SIG-M5 treated with dmso at 0.1 percent for 504 hours (cell line): ENCODE measurements around the gene F7.
"Not testable (repeated sequence)": the region's sequence is repeated elsewhere in the genome, so short reads cannot be mapped to it uniquely, and the experiment has no call there.

Experiments
- DNase-seq: peaks from one replicate; lab custom pipeline; 2025; ENCODE audit not compliant: unreplicated experiment; lab: John Stamatoyannopoulos, UW

Gene F7

DNA sequence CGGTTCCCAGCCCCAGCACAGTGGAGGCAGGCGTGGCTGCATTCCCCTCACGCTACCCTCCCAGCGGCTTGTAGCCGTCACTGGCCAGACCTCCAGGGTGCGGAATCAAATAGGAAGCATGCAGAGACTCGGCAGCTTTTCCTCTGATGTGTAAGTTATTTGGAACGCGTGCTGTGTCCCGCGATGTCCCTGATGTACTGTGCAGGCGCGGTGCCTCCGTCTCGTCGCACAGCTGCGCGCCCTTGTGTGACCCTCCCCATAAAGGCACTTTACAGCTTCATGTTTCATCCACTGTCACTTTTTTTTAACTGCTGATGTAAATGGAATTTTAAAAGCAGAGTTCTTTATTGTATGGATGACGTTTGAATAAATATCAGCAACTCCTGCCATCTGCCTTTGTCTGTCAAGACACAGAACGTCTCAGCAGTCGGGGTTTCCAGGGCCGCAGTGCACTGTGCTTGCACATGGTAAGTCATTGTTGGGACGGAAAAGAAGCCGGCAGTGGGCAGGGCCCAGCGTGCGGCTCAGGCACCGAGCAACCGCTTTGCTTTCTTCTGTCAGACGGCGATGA, 7.3 kb upstream of the F7 start:
- DNase-seq, result no peak

DNA sequence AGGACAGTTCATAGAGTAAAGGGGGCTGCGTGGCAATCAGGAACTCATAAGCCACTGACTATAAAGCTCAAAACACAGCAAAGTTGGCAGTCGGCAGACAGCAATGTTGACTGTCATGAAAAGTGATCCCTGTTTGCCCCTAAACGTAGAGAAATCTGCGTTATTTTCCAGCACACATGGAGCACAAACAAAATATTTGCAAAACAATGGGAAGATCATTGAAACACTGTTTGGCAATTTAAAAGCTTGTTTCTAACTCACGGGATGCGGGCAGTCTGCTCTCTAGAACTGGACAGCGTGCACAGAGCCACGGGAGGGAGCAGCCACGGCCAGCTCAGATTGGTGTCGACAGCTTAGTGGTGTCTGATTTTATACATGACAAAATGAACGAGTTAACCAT, 6.4 kb upstream of the F7 start:
- DNase-seq, result no peak

DNA sequence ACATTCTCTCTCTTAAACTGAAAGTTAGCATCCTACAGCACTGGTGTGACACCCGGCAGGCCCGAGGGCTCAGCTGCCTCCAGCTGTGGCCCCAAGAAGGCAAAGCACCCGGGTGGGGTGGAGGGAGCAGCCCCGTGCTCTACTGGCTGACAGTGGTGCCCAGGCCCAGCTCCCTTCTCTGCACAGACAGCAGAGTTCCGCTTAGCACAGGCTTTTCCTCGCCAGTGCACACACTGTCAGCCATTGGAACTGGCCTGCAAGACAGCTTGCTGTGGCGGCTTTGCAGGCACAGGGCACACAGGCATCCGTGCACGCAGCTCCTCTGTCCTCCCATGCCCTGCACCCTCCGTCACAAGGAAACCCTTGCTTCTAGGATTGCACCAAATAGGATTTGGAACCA, 3.3 kb upstream of the F7 start:
- not testable (repeated sequence) for DNase-seq

DNA sequence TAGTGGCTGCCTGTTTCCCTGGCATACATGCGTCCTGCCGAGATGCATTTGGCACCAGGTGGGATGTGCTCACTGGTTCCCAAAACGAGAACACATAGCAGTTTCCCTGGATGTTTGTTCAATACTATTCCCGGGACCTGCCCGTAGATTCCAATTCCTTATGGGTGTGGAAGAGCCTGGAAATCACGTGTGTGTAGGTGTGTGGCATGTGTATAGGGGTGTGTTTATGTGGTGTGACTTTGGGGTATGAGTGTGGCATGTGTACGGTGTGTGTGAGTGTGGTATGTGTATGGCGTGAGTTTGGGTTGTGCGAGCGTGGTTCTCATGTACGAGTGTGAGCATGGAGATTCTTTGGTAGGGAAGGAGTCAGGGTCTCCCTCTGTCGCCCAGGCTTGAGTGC, 2.9 kb upstream of the F7 start:
- DNase-seq, result no peak

DNA sequence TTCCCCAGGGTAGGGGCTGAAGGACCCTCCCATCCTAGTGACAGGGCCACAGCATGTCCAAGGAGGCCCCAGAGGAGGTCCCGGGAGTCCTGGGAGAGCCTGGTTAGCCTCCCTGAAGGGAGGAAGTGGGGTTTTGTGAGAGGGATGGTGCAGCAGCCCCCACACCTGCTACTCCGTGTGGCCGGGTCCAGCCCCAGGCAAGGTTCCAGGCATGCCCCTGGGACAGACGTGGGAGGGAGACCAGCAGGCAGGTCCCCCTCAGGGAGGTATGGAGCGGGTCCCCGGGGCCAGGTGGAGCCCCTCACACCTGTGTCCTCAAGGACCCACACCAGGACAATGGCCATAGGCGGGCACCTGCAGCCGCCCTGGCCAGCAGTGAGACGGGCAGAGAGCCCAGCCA, 1.9 kb upstream of the F7 start:
- no peak for DNase-seq

DNA sequence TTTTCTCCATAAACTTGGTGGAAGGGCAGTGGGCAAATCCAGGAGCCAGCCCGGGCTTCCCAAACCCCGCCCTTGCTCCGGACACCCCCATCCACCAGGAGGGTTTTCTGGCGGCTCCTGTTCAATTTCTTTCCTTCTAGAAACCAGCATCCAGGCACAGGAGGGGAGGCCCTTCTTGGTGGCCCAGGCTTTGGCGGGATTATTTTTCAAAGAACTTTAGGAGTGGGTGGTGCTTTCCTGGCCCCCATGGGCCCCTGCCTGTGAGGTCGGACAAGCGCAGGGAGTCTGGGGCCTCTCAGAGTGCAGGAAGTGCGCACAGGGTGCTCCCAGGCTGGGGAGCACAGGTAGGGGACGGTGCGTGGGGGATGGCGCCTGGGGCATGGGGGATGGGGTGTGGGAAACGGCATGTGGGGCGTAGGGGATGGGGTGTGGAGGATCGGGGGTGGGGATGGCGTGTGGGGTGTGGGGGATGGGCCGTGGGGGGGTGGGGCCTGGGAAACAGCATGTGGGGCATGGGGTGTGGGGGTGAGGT, 396 bp downstream of the F7 start:
- DNase-seq, result no peak

DNA sequence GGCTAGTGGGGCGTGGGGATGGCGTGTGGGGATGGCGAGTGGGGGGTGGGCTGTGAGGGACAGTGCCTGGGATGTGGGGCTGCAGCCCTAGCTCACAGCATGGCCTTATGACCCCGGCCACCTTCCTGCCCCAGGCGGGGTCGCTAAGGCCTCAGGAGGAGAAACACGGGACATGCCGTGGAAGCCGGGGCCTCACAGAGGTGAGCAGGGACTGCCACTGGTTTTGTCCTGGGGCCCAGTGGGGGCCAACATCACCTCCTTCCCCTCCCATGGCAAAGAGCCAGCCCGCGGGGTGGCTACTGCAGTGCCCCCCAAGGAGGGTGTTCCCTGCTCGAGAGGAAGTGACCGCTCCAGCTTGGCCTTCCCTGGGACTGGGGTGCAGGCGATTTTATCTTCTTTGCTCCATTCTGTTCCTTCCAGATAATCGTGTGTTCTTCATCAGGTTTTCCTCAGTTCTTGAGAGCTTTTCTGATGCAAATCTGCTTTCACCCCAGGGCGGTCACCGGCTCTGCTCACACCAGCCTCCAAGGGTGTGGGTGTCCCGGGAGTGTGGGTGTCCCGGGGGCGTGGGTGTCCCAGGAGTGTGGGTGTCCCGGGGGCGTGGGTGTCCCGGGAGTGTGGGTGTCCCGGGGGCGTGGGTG, 1.2 kb downstream of the F7 start:
- no peak for DNase-seq

DNA sequence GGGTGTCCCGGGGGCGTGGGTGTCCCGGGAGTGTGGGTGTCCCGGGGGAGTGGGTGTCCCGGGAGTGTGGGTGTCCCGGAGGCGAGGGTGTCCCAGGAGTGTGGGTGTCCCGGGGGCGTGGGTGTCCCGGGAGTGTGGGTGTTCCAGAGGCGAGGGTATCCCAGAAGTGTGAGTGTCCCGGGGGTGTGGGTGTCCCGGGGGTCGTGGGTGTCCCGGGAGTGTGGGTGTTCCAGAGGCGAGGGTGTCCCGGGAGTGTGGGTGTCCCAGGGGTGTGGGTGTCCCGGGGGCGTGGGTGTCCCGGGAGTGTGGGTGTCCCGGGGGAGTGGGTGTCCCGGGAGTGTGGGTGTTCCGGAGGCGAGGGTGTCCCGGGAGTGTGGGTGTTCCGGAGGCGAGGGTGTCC, 2.9 kb downstream of the F7 start:
- not testable (repeated sequence) for DNase-seq

DNA sequence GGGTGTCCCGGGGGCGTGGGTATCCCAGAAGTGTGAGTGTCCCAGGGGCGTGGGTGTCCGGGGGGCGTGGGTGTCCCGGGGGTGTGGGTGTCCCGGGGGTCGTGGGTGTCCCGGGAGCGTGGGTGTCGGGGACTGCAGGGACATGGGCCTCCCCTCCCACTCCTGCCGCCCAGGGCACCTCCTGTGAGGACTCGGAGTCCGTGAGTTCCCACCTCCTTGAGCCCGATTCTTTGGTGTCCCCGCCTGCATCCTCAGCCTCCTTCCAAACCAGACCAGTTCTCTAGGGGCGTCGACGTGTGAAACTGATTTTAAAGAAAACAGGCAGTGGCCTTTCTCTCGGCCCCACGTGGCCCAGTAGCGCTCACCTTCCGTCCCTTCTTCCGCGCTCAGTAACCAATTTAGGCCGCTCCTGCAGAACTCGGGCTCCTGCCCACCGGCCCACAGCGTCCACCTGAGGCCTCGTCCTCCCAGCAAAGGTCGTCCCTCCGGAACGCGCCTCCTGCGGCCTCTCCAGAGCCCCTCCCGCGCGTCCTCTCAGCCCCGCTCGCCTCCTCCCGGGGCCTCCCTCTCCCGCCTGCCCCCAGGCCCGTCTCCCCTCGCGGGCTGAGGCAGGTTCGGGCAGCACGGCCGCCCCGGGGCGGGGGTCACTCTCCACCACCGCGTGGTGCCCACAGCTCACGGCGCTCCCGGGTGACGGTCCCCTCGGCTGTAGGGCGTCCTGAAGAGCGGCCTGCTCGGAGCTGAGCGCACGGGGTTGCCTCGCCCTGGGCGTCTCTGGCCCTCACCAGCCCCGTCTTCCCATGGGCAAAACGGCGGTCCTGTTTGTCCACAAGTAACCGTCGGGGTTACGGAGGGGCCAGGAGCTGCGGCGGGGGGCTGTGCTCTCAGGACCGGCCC, 3.8 kb downstream of the F7 start:
- DNase-seq, result no peak

DNA sequence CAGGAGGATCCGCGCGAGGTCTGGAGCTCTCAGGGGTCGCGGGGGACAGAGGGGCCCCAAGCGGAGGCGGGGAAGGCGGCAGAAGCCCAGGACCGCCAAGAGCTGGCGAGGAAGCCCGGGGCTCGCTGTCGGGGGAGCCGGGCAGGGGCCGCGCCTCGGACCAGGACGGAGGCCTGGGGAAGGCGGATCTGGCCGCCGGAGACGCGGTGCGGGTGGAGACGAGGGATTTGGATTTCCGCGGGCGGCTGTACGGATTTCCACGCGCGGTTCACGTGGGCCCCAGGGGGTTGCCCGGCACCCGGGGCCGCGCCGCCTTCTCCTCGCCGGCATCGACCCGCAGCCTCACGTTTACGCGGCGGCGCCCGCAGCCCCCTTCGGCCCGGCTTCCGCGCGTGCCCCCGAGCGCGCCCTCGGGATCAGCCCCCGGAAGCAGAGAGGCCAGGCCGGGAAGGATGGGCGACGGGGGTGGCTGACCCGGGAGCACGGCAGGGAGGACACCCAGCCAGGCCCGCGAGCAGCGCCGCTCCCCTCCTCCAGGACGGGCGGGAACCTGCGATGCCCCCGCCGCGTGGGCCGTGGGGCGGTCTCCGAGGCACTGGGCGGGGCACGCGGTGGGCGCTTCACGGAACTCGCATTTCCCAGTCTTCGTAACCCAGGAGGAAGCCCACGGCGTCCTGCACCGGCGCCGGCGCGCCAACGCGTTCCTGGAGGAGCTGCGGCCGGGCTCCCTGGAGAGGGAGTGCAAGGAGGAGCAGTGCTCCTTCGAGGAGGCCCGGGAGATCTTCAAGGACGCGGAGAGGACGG, 4.7 kb downstream of the F7 start:
- no peak for DNase-seq

DNA sequence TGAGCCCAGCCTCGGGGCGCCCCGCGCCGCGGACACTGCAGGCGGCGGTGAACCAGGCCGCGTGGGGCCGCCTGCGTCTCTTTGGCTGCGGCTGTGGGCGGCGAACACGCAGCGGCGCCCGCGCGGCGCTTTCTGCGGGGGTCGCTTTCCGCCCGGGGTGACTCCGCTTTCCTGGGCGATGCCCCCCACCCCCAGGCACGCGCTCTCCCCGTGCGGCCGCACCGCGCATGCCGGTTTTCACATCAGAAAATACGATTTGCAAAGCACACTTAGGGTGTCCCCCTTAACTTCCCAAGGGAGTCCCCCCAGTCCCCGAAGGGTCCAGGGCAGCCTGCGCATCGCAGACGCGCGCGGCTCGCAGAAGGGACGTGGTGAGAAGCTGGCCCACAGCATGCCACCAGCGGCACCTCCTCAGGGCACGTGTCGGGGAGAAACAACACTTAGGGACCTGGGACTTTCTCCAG, 5.3 kb downstream of the F7 start:
- no peak for DNase-seq

DNA sequence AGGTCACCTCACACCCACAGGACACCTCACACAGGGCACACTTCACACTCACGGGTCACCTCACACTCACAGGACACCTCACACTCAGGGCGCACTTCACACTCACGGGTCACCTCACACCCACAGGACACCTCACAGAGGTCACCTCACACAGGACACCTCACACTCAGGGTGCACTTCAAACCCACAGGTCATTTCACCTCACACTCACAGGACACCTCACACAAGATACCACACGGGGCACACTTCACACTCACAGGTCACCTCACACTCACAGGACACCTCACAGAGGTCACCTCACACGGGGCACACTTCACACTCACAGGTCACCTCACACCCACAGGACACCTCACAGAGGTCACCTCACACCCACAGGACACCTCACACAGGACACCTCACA, 6.2 kb downstream of the F7 start:
- not testable (repeated sequence) for DNase-seq

DNA sequence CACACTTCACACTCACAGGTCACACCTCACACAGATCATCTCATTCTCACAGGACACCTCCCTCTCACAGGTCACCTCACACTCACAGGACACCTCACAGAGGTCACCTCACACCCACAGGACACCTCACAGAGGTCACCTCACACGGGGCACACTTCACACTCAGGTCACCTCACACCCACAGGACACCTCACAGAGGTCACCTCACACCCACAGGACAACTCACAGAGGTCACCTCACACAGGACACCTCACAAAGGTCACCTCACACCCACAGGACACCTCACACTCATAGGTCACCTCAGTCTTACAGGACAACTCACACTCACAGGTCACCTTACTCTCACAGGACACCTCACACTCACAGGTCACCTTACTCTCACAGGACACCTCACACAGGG, 6.9 kb downstream of the F7 start:
- not testable (repeated sequence) for DNase-seq

DNA sequence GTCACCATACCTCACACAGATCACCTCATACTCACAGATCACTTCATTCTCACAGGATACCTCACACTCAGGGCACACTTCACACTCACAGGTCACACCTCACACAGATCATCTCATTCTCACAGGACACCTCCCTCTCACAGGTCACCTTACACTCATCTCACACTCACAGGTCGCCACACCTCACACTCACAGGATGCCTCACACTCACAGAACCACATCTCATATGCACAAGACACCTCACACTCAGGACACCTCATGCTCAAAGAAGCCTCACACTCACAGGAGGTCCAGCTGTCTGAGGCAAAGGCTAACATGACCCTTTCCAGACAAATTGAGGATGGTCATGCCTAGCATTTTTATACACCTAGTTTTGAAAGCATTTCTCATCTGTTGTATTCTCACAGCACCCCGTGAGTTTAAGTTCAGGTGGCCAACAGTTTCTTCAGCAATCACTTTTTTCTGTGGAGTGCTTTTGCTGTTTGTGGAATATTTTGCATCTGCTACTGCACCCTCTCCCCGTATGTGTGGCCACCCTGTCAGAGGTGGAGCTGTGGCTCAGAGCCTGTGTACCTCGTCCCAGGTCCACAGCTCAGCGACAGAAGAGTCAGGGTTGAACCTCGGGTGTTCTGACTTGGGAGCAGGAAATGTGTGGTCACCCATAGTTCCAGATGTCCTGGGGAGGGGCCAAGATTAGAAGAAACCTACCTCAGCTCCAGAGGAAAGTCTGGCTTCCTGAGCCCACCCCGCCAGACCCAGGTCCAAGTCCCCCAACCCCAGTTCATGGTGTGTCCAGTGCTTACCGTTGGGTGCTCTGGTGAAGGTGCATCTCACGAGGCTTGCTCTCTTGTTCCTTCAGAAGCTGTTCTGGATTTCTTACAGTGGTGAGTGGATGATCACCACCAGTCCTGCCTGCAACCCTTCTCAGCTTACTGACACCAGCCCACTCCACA, 7.6 kb downstream of the F7 start:
- DNase-seq, result no peak

DNA sequence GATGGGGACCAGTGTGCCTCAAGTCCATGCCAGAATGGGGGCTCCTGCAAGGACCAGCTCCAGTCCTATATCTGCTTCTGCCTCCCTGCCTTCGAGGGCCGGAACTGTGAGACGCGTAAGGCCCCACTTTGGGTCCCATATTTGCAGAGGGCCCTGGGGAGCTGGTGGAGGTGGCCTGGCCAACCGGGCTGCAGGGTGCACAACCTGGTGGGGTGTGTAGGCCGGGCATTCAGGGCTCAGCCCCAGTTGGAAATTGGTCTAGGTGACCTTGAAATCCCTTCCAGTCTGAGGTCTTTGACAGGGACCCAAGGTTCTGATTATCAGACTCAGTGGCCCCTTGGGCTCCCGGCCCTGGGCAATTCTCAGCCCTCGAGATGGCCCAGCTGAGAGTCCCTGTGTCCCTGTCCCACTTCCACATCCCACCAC, 8.3 kb downstream of the F7 start:
- DNase-seq, result no peak

DNA sequence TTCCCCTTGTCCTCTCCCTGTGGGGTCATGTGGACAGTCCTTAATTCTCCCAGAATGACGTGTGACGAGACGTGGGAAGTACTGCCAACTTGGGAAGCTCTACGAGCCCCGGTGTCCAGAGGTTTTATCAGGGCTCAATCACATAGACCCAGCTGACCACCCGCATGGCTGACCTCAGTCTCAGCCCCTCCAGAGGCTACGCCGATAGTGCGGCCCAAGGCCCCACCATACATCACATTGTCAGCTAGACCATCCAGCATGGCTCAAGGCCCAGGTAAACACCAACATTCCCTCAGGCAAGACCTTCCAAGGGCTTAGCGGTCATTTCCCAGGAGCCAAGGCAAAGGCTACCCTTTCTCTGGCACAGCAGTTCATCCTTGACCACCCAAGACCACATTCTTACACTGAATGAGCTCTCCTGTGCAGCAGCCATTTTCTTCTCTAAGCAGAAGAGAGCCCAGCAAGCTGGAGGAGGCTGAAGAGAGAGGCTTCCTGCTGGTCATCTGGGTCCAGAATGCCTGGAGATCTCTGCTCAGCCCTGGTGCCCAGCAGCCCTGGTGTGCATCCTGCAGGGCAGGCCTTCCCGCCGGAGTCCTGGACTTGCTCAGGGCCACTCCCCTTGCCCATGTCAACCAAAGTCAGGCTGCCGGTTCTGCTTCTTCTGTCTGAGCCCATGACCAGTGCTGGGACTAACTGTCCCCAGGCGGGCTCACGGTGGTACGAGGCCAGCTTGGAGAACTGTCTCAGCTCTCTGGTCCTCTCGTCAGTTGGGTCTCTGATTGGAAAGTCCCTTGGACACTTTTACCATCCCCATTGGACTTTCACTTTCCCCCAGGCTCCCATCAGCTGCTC, 9.1 kb downstream of the F7 start:
- DNase-seq, result no peak

DNA sequence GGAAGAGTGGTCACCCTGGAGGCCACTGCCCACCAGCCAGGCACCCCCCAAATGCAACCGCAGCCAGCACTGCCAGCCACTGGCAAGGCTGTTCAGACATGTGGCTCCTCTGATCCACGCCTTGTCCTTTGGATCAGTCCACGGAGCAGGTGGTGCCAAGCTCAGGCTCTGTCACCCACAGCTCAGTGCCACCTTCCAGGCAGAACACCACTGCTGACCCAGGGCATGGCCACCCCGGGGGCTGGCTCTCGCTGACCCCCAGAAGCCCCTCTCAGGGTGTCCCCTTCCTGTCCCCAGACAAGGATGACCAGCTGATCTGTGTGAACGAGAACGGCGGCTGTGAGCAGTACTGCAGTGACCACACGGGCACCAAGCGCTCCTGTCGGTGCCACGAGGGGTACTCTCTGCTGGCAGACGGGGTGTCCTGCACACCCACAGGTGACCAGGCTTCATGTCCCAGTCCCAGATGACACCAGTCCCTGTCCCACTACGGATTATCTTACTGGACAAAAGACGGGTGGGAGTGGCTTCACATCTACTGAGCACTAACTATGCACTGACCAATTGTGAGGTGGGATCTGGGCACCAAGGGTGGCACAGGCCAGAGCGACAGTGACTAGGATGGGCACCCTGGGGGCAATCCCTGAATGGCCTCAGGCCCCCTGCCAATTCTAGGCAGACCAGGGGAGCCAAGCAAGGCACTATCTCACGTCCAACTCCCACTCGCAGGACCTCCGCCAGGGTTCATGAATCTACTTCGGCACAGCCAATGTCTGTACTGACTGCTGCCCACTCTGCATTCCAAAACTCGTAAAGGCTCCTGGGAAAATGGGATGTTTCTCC, 10.0 kb downstream of the F7 start:
- DNase-seq, result no peak

DNA sequence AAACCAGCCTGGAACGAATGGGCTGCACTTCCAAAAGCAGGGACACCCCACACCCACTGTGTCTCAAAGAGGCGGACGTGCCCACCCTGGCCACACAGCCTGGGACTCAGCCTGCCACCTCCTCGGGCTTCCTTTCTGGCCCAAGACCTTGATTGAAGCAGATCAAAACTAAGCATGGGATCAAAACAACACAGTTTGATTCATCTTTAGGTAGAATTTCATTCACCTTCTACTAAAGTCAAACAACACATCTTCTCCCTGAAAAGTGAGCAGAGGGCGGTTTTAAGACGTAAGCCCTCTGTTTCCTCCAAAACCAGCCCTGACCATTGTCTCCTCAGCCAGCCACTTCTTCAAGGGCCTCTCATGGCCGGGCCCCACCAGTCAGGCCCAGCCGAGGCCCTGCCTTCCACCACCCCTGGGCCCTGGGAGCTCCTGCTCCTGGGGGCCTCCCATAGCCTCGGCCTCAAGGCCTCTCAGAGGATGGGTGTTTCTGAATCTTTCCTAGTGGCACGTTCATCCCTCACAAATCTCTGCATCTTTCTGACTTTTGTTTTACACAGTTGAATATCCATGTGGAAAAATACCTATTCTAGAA, 10.7 kb downstream of the F7 start:
- no peak for DNase-seq
